Measurements from ENCODE around the gene KCNIP3. TPM values are rescaled to one million over a fixed set of nuclear protein-coding genes. Genes with fewer than 3 reads are reported as not detected.

KCNIP3 gene
- total RNA-seq, 3 donors from 2014 or later, result 3.0 to 12.5 (median 4.1) TPM

DNA sequence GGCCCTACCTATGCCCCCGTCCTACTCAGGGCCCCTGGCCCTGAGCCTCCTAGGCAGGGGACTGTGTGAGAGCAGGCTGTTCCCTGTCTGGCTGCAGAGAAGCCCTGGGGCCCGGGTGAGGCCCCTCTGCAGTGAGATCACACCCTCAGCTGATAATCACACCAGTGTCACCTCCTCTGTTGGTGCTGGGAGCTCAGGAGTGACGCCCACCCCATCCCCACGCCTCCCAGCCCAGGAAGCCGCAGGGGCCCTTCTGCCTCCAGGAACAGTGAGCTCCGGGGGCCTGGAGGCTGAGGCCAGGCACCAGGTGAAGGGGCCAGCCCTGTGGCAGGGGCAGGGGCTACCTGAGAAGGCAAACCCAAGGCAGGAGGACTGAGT lies 20.0 kb downstream of the KCNIP3 start:
- Histone ChIP-seq H3K9me3 (no peaks in the 10 kb centered on the region), H3K4me1 (ENCODE audit: low read depth) (no peaks in the 10 kb centered on the region), H3K36me3 (ENCODE audit: low read depth) (no peaks in the 10 kb centered on the region), H3K4me3 (no peak overlapping the region)
- intact Hi-C loops (cut with DNase I, micrococcal nuclease), result loop anchor here in 1 of 2 donors (10.0 kb wide), 1 partner anchor 82 kb away; no protein-coding TSS in a partner anchor
- TF ChIP-seq, protein P1, sequence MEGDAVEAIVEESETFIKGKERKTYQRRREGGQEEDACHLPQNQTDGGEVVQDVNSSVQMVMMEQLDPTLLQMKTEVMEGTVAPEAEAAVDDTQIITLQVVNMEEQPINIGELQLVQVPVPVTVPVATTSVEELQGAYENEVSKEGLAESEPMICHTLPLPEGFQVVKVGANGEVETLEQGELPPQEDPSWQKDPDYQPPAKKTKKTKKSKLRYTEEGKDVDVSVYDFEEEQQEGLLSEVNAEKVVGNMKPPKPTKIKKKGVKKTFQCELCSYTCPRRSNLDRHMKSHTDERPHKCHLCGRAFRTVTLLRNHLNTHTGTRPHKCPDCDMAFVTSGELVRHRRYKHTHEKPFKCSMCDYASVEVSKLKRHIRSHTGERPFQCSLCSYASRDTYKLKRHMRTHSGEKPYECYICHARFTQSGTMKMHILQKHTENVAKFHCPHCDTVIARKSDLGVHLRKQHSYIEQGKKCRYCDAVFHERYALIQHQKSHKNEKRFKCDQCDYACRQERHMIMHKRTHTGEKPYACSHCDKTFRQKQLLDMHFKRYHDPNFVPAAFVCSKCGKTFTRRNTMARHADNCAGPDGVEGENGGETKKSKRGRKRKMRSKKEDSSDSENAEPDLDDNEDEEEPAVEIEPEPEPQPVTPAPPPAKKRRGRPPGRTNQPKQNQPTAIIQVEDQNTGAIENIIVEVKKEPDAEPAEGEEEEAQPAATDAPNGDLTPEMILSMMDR (IDR thresholded peaks at IDR 0.05), result no peak
- ATAC-seq (no peak), DNase-seq (peak in 1 of 3 donors; percentile 19)

DNA sequence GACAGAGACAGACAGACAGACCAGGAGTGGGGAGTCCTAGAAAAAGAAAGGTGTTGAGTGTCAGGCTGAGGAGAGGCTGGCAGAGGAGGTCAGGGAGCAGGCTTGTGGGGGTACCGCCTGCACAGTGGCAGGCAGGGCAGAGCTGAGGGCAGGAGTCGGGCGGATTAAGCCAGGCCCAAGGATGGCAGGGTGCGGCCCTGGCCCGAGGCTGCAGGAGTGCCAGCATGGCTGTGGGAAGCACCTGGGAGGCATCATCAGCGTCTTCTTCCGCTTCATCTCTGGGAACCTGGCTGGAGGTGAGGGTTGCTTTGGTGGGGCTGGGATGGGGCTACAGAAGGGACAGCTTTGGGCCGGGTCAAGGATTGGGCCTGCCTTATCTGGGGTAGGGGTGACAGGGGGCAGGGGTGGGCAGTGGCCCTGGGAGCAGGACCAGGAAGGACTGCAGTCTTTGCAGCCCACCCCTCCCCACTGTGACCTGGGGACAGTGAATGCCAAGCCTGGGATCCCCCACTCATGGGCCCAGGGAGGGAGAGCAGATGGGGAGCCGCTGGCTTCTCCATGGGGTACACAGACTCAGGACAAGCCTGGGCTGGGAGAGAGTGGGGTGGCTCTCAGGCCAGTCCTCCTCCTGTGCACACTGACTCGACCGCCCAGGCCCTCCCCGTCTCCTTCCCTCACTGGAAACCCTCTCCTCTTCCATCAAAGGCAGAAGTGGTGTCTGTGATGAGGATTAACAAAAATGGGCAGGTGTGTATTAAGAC lies 20.7 kb downstream of the KCNIP3 start:
- H3K36me3 ChIP-seq (ENCODE audit: low read depth), result no peaks in the 10 kb centered on the region
- H3K4me3 ChIP-seq, result no peak overlapping the region
- DNase-seq, result peak in 2 of 3 donors; percentile 11 to 16
- no peak for ATAC-seq
- no peaks in the 10 kb centered on the region for H3K9me3 ChIP-seq
- TF ChIP-seq, protein P1 (IDR thresholded peaks at IDR 0.05), result no peak
- H3K4me1 ChIP-seq (ENCODE audit: low read depth), result no peaks in the 10 kb centered on the region
- intact Hi-C loops (cut with DNase I, micrococcal nuclease), result loop anchor here in 1 of 2 donors (10.0 kb wide), 1 partner anchor 83 kb away; no protein-coding TSS in a partner anchor

DNA sequence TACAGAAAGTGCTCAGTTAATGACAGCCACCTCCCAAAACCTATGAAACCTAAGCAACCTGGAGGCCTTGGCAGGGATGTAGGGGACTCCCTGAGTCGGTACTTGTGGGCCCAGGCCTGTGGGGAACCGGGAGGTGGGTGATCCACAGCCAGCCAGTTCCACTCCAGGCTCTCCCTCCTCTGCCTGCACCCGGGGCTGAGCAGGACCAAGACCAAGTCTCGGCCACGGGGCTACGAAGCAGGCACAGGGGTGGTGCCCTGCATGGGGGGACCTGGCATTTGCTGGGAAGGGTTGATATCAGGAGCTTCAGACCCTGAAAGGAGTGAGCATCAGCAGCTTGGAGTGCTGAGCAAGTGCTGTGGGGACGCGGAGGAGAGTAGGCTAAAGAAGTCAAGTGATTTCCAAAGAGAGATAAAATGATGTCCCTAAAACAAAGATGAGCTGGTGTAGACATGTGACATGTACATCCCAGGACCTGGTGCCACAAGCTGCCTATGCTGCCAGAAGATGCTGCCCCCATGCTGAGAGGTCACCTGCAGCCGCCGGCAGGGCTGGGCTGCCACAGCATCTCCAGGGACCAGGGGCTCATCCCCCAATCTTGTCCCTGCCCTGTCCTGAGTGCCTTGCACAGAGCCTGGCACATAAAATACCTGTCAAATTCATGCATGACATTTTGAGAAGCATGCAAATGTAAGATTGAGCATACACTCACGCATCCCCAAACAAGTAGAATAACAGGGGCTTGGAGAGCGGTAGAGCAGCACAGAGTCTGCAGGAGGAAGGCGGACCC lies 21.5 kb downstream of the KCNIP3 start:
- DNase-seq (peak in 2 of 3 donors; percentile 3 to 38), ATAC-seq (no peak)
- Histone ChIP-seq H3K4me1 (ENCODE audit: low read depth) (no peaks in the 10 kb centered on the region), H3K9me3 (no peaks in the 10 kb centered on the region), H3K4me3 (no peak overlapping the region), H3K36me3 (ENCODE audit: low read depth) (no peaks in the 10 kb centered on the region)
- intact Hi-C loops (cut with DNase I, micrococcal nuclease), result loop anchor here in 1 of 2 donors (10.0 kb wide), 1 partner anchor 84 kb away; no protein-coding TSS in a partner anchor
- TF ChIP-seq, protein P1 (IDR thresholded peaks at IDR 0.05), result no peak

DNA sequence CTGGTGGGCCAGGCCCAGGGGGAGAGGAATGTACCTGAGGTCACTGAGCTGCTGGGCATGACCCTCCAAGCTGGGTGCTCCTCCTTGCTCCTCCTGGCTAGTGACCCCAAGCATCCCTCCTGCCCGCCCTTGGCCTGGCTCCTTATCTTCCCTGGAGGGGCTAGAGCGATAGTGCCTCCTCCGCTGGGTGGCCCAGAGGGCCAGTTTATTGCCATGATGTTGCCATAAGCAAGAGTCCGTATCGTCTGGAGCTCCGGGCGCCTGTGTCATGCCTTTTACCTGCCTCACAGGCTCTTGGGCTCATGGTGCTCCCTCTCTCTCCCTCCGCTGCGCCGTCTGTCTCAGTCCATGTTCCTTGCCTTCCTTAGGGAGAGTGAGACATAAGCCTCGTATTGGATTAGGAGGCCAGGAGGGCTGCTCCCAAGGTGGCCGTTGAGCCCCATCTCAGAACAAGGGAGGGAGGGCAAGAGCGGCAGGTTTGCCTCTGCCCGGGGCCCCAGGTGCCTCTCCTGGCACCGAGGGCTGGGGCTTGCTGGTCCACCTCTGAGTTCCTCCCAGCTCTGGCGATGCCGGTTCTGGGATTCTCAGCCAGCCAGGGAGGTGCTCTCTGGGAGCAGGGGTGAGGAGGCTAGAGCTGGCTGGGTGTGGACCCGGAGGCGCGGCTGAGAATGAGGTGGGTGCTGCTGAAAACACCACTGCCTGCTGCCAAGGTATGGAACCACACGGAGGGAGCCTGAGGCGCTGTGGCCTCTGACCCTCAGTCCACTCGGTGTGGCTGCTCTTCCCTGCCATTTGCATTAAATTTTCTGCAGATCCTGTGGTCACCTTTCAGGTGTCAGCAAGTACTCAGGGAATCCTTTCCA lies 22.6 kb downstream of the KCNIP3 start:
- TF ChIP-seq, protein P1 (IDR thresholded peaks at IDR 0.05), result no peak
- intact Hi-C loops (cut with DNase I, micrococcal nuclease), result loop anchor here in 1 of 2 donors (10.0 kb wide), 1 partner anchor 85 kb away; no protein-coding TSS in a partner anchor
- DNase-seq (peak in 2 of 3 donors; percentile 18 to 28), ATAC-seq (no peak)
- Histone ChIP-seq H3K9me3 (no peaks in the 10 kb centered on the region), H3K4me3 (no peak overlapping the region), H3K36me3 (ENCODE audit: low read depth) (no peaks in the 10 kb centered on the region), H3K4me1 (ENCODE audit: low read depth) (no peaks in the 10 kb centered on the region)

DNA sequence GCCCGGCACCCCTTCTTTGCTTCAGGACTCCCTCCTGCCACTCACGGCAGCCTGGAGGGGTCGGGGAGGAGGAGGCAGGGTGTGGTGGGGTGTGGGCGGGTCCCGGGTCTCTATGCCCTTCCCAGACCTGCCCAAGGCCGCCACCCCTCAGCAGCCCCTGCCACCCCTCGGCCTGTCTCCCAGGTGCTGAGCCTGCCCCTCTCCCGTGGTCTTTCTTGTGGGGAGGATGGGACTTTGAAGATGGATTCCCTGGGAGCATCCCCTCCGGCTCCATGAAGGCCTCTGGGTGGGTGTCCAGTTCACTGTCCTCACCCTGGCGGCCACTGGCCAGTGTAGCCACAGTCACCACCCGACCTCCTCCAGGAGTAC lies 23.2 kb downstream of the KCNIP3 start:
- DNase-seq (peak in 2 of 3 donors; percentile 14 to 25), ATAC-seq (no peak)
- TF ChIP-seq, protein P1 (IDR thresholded peaks at IDR 0.05), result no peak
- Histone ChIP-seq H3K9me3 (no peaks in the 10 kb centered on the region), H3K36me3 (ENCODE audit: low read depth) (no peaks in the 10 kb centered on the region), H3K4me1 (ENCODE audit: low read depth) (no peaks in the 10 kb centered on the region), H3K4me3 (no peak overlapping the region)
- intact Hi-C loops (cut with DNase I, micrococcal nuclease), result no loop called here

Data from mucosa of descending colon (tissue), 3 donors.